A549 (cell line): ENCODE measurements around the gene DAZAP1.

Source experiments
- TF ChIP-seq, protein P1 (sequence below): IDR thresholded peaks from 2 replicates; pipeline ENCODE4 v1.6.1; 2012
- TF ChIP-seq, protein P2 (sequence below): IDR thresholded peaks from 2 replicates; pipeline ENCODE4 v1.6.1; 2012

GRCh38 chr19:1438035-1438932, 30.9 kb downstream of the DAZAP1 start, which contains the start of gene RPS15:
- TF ChIP-seq, protein P1, sequence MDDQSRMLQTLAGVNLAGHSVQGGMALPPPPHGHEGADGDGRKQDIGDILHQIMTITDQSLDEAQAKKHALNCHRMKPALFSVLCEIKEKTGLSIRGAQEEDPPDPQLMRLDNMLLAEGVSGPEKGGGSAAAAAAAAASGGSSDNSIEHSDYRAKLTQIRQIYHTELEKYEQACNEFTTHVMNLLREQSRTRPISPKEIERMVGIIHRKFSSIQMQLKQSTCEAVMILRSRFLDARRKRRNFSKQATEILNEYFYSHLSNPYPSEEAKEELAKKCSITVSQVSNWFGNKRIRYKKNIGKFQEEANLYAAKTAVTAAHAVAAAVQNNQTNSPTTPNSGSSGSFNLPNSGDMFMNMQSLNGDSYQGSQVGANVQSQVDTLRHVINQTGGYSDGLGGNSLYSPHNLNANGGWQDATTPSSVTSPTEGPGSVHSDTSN: peak; percentile 15; the same call in 1 of the 2 replicates
- TF ChIP-seq, protein P2, sequence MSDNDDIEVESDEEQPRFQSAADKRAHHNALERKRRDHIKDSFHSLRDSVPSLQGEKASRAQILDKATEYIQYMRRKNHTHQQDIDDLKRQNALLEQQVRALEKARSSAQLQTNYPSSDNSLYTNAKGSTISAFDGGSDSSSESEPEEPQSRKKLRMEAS: peak; percentile 94
